ENCODE data around the gene IGSF23. TPM values are rescaled to one million over a fixed set of nuclear protein-coding genes. Genes with fewer than 3 reads are reported as not detected.
"Not testable (repeated sequence)": the region's sequence is repeated elsewhere in the genome, so short reads cannot be mapped to it uniquely, and the experiment has no call there.

The IGSF23 gene
- polyA plus RNA-seq, 12 donors: not detected

DNA sequence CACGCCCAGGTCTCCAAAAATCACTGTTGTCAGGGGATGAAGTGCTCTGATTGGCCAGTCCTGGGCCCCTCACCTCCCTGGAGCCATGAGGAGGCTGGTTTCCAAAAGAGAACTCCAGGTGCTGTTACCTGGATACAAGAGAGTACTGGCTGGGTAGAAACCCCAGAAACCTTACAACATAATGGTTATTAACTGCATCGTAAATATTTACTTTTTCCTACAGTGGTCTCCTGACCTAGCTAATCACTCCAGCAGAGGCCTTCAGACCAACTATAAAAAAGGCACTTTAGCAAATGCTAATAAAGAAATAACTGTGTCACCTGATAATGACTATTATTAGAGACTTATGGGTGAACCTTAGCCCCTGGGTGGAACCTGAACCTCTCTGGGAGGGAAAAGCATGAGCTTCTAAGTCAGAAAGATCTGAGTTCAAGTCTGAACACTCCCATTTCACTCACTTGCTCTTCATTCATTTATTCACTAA lies 1.5 kb upstream of the IGSF23 start:
- DNase-seq: no peak

DNA sequence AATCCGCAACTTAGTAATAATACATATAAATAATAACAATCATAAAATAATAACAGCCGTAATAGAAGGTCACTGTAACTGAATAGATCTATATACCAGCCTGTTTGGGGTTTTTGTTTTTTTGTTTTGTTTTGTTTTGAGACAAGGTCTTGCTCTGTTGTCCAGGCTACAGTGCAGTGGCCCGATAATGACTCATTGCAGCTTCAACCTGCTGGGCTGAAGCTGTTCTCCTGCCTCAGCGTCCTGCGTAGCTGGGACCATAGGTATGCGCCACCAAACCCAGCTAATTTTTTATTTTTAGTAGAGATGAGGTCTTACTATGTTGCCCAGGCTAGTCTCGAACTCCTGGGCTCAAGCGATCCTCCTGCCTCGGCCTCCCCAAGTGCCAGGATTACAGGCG lies 950 bp downstream of the IGSF23 start:
- DNase-seq: no peak

- no peak for DNase-seq
Observed at GRCh38 chr19:44615863-44616247, 2.5 kb downstream of the IGSF23 start.

DNA sequence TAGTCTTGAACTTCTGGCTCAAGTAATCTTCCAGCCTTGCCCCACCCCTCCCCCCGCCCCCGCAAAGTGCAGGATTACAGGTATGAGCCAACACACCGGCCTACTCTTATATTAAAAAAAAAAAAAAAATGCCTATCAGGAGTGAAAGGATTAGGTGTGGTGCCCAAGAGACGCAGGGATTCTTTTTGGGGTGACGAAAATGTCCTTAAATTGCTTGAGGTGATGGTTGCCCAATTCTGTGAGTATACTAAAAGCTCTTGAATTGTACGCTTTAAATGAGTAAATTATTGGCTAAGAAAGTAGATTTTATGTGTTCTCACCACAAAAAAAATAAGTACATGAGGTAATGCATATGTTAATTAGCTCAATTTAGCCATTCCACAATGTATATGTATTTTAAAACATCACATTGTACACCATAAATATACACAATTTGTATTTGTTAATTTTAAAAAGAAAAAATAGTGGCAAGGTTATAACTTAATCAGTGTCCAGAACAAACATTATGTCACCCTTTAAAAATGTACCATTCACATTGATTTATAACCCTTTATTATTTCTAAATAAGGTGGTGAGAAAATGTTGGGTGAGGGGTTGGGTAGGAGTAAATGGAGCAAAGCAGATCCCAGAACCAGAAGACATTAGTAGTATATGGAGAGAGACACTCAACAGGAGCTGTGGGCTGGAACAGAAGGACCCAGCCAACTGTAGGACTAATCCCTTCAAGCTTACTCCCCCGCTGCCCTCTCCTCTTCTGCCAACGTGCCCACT lies 3.9 kb downstream of the IGSF23 start:
- DNase-seq: no peak

DNA sequence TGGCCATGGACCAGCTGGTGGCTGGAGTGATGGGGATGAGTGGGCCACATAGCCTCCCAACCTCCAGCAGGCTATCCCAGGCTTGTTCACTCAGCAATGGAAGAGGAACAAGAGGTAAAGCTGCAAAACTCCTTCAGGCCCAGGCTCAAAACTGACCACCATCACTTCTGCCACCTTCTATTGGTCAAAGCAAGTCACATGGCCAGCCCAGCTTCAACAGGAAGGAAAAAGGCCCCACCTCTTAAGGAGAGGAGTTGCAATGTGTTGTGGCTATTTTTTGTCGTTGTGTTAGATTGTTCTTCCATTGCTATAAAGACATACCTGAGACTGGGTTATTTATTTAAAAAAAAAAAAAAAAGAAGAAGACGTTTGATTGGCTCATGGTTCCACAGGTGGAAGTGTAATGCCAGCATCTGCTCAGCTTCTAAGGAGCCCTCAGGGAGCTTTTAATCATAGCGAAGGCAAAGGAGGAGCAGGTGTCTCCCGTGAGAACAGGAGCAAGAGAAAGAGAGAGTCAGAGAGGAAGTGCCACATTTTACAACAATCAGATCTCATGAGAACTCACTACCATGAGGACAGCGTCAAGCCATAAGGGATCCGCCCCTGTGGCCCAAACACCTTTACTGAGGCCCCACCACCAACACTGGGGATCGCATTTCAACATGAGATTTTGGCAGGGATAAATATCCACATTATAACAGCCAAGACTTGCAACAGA lies 5.4 kb downstream of the IGSF23 start:
- no peak for DNase-seq

GRCh38 chr19:44620667-44621066 lies 7.3 kb downstream of the IGSF23 start:
- DNase-seq: no peak

DNA sequence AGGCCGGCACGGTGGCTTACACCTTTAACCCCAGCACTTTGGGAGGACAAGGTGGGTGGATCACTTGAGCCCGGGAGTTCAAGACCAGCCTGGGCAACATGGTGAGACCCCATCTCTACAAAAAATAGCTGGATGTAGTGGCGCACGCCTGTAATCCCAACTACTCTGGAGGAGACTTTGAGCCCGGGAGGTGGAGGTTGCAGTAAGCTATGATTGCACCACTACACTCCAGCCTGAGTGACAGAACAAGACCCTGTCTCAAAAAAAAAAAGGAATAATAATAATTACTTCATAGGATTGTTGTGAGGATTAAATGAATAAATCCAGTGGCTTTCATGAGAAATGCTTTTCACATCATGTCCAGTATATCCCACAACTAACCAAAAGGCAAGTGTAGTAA lies 8.0 kb downstream of the IGSF23 start:
- no peak for DNase-seq

- DNase-seq: no peak
Observed at GRCh38 chr19:44623080-44623479, 9.7 kb downstream of the IGSF23 start.

DNA sequence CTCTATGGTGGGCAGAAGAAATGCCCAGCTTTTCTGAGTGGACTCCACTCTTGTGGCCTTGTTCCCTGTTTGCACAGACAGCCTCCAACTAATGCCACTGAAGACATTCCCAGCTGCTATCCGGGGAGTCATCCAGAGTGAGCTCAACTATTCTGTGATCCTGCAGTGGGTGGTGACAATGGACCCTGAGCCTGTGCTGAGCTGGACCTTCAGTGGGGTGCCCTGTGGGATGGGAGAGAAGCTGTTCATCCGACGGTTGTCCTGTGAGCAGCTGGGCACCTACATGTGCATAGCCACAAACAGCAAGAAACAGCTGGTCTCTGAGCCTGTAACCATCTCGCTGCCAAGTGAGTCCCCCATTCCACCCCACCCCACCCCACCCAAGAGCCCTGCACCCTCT lies 10.3 kb downstream of the IGSF23 start:
- no peak for DNase-seq

DNA sequence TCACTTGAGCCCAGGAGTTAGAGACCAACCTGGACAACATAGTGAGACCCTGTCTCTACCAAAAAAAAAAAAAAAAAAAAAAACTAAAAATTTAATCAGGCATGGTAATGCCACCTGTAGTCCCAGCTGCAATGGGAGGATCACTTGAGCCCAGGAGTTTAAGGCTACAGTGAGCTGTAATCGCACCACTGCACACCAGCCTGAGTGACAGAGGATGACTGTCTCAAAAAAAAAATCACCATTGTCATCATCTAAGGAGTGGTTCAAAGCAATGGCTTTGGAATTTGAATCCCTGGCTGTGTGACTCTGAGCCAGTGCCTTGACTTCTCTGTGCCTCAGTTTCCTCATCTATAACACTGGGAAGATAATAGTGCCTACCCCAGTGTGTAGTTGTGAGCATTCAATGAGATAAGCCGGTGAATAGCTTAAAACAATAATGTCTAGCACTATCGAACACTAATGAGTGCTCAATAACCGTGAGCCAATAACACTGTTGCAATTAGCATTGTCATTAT lies 11.5 kb downstream of the IGSF23 start:
- DNase-seq: no peak

GRCh38 chr19:44625637-44626036 lies 12.3 kb downstream of the IGSF23 start:
- not testable (repeated sequence) for DNase-seq

- no peak for DNase-seq
Observed at GRCh38 chr19:44626048-44626624, 12.8 kb downstream of the IGSF23 start.

DNA sequence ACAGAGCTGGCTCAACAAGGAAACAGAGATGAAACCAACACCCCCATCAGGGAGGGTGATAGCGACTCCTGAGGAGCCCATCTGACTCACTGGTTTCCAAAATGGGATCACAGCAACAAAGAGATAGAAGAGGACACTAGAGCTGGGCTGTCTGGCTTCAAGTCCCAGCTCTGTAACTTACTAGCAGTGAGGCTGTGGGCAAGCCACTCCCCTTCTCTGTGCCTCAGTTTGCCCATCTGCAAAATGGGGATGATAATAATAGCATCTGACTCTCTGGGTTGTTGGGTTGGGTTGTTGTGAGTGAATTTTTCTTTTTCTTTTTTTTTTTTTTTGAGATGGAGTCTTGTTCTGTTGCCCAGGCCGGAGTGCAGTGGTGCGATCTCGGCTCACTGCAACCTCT lies 14.3 kb downstream of the IGSF23 start:
- no peak for DNase-seq

DNA sequence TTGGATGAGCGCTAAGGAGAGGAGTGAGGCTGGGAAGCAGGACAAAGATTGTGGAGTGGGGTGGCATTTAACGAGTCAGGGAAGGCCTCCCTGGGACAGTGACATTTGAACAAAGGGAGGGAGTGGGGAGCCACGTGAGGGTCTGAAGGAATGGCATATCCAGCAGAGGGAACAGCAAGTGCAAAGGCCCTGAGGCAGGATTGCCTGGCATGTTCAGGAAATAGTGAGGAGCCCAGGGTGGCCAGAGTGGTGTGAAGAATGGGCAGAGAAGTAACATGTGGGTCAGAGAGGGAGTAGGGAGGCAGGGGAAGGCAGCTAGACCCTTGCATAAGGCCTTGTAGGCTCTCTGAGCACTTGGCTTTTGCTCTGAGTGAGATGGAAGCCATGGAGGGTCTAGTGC lies 15.4 kb downstream of the IGSF23 start:
- DNase-seq: no peak

DNA sequence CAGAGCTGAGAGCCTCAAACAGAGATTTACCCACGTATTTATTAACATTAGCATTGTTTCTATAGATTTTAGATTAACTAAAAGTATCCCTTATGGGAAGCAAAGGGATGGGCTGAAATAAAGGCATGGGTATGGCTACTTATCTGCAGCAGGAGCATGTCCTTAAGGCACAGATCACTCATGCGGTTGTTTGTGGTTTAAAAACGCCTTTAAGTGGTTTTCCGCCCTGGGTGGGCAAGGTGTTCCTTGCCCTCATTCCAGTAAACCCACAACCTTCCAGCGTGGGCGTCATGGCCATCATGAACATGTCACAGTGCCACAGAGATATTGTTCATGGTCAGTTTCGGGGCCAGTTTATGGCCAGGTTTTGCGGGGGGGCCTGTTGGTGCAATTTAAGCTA lies 18.2 kb downstream of the IGSF23 start:
- not testable (repeated sequence) for DNase-seq

DNA sequence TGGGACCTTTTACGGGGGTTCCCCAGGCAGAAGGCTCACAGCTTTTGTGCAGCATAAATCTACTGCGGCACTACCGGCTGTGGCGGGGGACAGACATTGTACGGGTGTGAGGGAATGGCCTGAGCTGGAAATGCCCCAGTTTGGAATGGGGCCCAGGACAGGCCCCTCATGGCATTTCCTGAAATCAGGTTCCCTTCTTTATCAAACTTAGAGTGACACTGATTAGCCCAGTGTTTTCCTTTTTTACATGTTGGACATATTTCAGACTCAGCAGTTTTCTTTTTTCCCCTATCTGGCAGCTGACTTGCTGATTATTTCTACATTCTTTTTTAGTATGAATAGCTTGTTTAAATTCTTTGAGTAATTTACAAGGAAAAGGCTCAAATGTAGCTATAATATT lies 20.7 kb downstream of the IGSF23 start:
- DNase-seq: not testable (repeated sequence)

DNA sequence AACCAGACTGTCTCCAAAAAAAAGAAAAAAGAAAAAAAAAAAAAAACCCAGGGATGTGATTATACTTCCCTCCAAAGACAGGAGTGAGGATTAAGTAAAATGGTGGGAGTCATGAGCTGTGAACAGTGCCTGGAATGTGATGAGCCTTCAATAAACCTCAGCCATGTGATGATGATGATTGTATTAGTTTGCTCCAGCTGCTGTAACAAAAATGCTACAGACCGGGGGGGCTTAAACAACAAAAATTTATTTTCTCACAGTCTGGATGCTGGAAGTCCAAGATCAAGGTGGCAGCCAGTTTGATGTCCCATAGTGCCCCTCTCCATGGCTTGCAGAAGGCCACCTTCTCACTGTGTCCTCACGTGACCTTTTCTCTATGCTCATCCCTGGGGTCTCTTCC lies 21.4 kb downstream of the IGSF23 start:
- DNase-seq: no peak

DNA sequence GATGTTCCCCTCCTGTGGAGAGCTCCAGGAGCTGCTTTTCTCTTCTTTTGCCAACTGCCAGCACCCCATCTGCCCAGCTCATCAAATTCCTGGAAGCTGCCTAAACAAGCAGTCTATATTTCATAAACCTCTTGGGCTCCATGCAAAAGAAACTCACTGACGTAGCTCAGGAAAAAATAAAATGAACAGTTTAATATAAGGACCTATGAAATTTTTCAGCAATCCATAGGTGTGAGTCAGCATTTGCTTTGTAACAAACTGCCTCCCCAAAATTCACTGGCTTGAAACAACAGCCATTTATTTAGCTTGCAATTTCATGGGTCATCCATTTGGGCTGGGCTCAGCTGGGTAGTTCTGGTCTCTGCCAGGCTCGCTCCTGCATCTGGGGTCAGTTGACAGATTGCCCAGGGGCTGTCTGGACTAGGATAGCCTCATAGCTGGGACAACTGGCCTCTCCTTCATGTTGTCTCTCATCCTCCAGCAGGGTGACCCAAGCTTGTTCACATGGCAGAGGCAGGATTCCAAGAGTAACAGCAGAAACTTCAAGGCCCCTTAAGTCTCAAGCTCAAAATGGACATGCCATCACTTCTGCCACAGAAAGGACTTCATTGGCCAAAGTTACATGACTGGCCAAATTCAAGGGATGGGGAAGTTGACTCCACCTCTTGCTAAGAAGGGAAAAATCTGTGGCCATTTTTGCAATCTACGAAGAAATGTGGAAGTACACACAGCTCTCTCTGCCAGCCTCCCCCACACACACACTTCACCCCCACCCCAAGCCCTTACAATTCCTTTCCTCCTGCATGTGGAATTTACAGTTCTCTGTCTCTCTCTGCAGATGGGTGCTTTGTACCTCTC lies 22.4 kb downstream of the IGSF23 start:
- no peak for DNase-seq

GRCh38 chr19:44636439-44637389 lies 23.4 kb downstream of the IGSF23 start:
- no peak for DNase-seq

GRCh38 chr19:44637390-44637764 lies 24.0 kb downstream of the IGSF23 start:
- no peak for DNase-seq

- no peak for DNase-seq
Observed at GRCh38 chr19:44640518-44640917, 27.2 kb downstream of the IGSF23 start.
